Hematopoietic multipotent progenitor cell treated with erythropoietin and hydrocortisone succinate and interleukin-3 and kit ligand, for 17 days (in vitro differentiated cells): Measurements from ENCODE around the gene MXI1.
"Not testable (repeated sequence)": the region's sequence is repeated elsewhere in the genome, so short reads cannot be mapped to it uniquely, and the experiment has no call there.

ENCODE experiments used
- DNase-seq: peaks from one replicate; pipeline ENCODE4 v3.0.0-alpha.2; 2015; ENCODE audit warnings: low spot score

Gene MXI1

GRCh38 chr10:110181911-110182310 lies 25.5 kb upstream of the MXI1 start:
- no peak for DNase-seq

GRCh38 chr10:110184398-110184797 lies 23.0 kb upstream of the MXI1 start:
- DNase-seq = no peak

GRCh38 chr10:110185646-110186182 lies 21.7 kb upstream of the MXI1 start:
- DNase-seq = not testable (repeated sequence)

- no peak for DNase-seq
Observed at GRCh38 chr10:110190170-110190569, 17.2 kb upstream of the MXI1 start.

GRCh38 chr10:110192552-110192951 lies 14.9 kb upstream of the MXI1 start:
- peak; percentile 51 for DNase-seq

- no peak for DNase-seq
Observed at GRCh38 chr10:110200503-110200902, 6.9 kb upstream of the MXI1 start.

- DNase-seq = not testable (repeated sequence)
Observed at GRCh38 chr10:110201046-110201445, 6.4 kb upstream of the MXI1 start.

- DNase-seq = no peak
Observed at GRCh38 chr10:110203500-110204455, 3.6 kb upstream of the MXI1 start.

- DNase-seq = no peak
Observed at GRCh38 chr10:110205051-110205675, 2.2 kb upstream of the MXI1 start.

GRCh38 chr10:110207805-110208613 lies 604 bp downstream of the MXI1 start:
- DNase-seq = peak; percentile 83

GRCh38 chr10:110208614-110209453 lies 1.4 kb downstream of the MXI1 start:
- peak; percentile 90 for DNase-seq

- no peak for DNase-seq
Observed at GRCh38 chr10:110209454-110209925, 2.1 kb downstream of the MXI1 start.

GRCh38 chr10:110209926-110210673 lies 2.7 kb downstream of the MXI1 start:
- peak; percentile 75 for DNase-seq

- peak; percentile 99 for DNase-seq
Observed at GRCh38 chr10:110210674-110211464, 3.5 kb downstream of the MXI1 start.

GRCh38 chr10:110211465-110211843 lies 4.0 kb downstream of the MXI1 start:
- no peak for DNase-seq

GRCh38 chr10:110212119-110213006 lies 5.0 kb downstream of the MXI1 start:
- DNase-seq = peak; percentile 89

- no peak for DNase-seq
Observed at GRCh38 chr10:110214371-110214826, 7.0 kb downstream of the MXI1 start.
